T-cell (primary cell): Measurements from ENCODE around the gene BABAM2. TPM values are rescaled to one million over a fixed set of nuclear protein-coding genes. Genes with fewer than 3 reads are reported as not detected.

Source experiments
- ATAC-seq, 4 experiments: fragments of 200-7000 bp in 3 of 4; fragments of 150-1000 bp in 1 of 4; cut with Tn5 transposase; replicated peaks in 1 of 4; 1 replicate in 3 of 4; 2 replicates in 1 of 4; pipeline ENCODE4 v1.10.0; 2021; ENCODE audit warnings: moderate library complexity in 3 of 4, mild to moderate bottlenecking in 2 of 4, moderate number of reproducible peaks in 1 of 4
- CTCF ChIA-PET, 2 donors: fragments of 300-600 bp; sonication (Branson Sonifier 250); formaldehyde crosslinking; loops; one replicate each; lab custom pipeline; 2022; ENCODE audit warnings: antibody characterized with exemption in 2 of 2; lab: Charles Lee
- POLR2A ChIA-PET, 2 donors: fragments of 300-600 bp; sonication (Branson Sonifier 250); formaldehyde crosslinking; loops; one replicate each; lab custom pipeline; 2022; ENCODE audit warnings: antibody characterized with exemption in 2 of 2; lab: Charles Lee
- DNase-seq, 35 experiments: peaks; one replicate each; pipeline versions ENCODE4 v3.0.0 to v3.0.0-alpha.2; 2013 to 2023
- H3K27ac ChIP-seq: one replicate; pipeline ENCODE4 v1.5.1; 2013; ENCODE audit warnings: low read length
- H3K27me3 ChIP-seq, 2 experiments: replicated peaks in 1 of 2; 1 replicate in 1 of 2; 2 replicates in 1 of 2; pipeline versions ENCODE4 v1.6.1 to v1.7.0; 2013; ENCODE audit warnings: low read length in 1 of 2, mixed read lengths in 1 of 2; ENCODE audit not compliant: control insufficient read depth in 2 of 2, insufficient read depth in 2 of 2; ENCODE audit errors: extremely low read depth in 1 of 2
- H3K36me3 ChIP-seq, 2 donors: 1 replicate in 1 of 2; 2 replicates in 1 of 2; pipeline versions ENCODE4 v1.6.1 to v1.7.0; 2013; ENCODE audit warnings: low read length in 1 of 2; ENCODE audit not compliant: control insufficient read depth in 2 of 2, insufficient read depth in 1 of 2; ENCODE audit errors: extremely low read depth in 1 of 2
- H3K4me1 ChIP-seq, 2 experiments: 1 replicate in 1 of 2; 2 replicates in 1 of 2; pipeline versions ENCODE4 v1.6.1 to v1.7.0; 2013; ENCODE audit warnings: low read length in 2 of 2, mixed read lengths in 1 of 2; ENCODE audit not compliant: insufficient read depth in 2 of 2, control insufficient read depth in 1 of 2; ENCODE audit errors: extremely low read depth in 1 of 2
- H3K4me3 ChIP-seq, 2 donors: 1 replicate in 1 of 2; 2 replicates in 1 of 2; pipeline versions ENCODE4 v1.5.1 to v1.7.0; 2013; ENCODE audit warnings: mild to moderate bottlenecking in 2 of 2, low read length in 1 of 2, moderate library complexity in 1 of 2; ENCODE audit not compliant: control insufficient read depth in 1 of 2; ENCODE audit errors: extremely low read depth in 1 of 2
- H3K9me3 ChIP-seq: 2 replicates; pipeline ENCODE4 v1.7.0; 2013
- H3K27ac Mint-ChIP-seq, 2 donors: one replicate each; pipeline ENCODE4 v1.8.0; 2020 to 2021; ENCODE audit warnings: mild to moderate bottlenecking in 2 of 2, mixed read lengths in 2 of 2
- H3K27me3 Mint-ChIP-seq, 2 donors: one replicate each; pipeline ENCODE4 v1.8.0; 2021 to 2022; ENCODE audit warnings: mixed read lengths in 2 of 2
- H3K36me3 Mint-ChIP-seq: one replicate; pipeline ENCODE4 v1.8.0; 2021; ENCODE audit warnings: mixed read lengths
- H3K4me1 Mint-ChIP-seq, 3 donors: one replicate each; pipeline ENCODE4 v1.8.0; 2020 to 2022; ENCODE audit warnings: mixed read lengths in 3 of 3, mild to moderate bottlenecking in 1 of 3
- H3K4me3 Mint-ChIP-seq, 3 donors: one replicate each; pipeline ENCODE4 v1.8.0; 2020 to 2022; ENCODE audit warnings: mild to moderate bottlenecking in 3 of 3, mixed read lengths in 3 of 3, moderate library complexity in 3 of 3
- H3K9me3 Mint-ChIP-seq, 3 donors: one replicate each; pipeline ENCODE4 v1.8.0; 2020 to 2022; ENCODE audit warnings: mixed read lengths in 3 of 3
- WGBS: methylation state at CpG from one replicate; pipeline ENCODE4 v1.1.5; 2013; ENCODE audit warnings: missing lambda C conversion rate; ENCODE audit not compliant: insufficient coverage; 5-methylcytosine and 5-hydroxymethylcytosine counted together
- total RNA-seq, 35 experiments: library from RNA in 6 of 35; stranded (reverse) in 6 of 35; fragments of 120-200 nt in 1 of 35; gene quantifications; one replicate each; pipeline versions ENCODE4 v1.2.1 to v1.2.4 and lab custom pipeline; 2013 to 2026

Gene BABAM2
- total RNA-seq, 5 donors from 2014 or later (not counting 1 experiment from before 2014, with no cell fraction given), result 28.4 to 45.2 (median 37.4) TPM

DNA sequence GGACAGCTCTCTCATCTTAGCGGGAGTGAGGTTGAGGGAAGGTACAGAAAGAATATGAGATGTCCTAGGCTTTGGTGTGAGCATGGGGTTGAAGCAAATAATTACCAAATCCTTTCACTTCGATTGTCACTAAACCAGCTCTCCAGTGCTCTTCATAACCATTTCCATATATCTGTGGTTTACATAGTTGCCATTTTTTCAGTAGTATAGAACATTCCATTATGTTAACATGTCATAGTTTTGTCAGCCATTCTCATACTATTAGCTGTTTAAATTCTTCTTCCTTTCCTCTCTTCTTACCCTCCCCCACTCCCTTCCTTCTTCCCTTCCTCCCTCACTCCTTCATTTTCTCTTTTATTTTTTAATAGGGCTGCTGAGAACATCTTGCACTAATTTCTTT is 205.9 kb downstream of the BABAM2 start:
- Mint-ChIP-seq H3K4me1 (peaks cover 0 to 10% (median 0%) of the 10 kb centered on the region in 3 donors), H3K27ac (no peak overlapping the region), H3K36me3 (peaks cover 6% of the 10 kb centered on the region), H3K4me3 (no peak overlapping the region), H3K9me3 (no peaks in the 10 kb centered on the region), H3K27me3 (no peaks in the 10 kb centered on the region)
- no peaks in the 10 kb centered on the region for H3K27me3 ChIP-seq
- ATAC-seq, result no peak
- H3K36me3 ChIP-seq, result no peaks in the 10 kb centered on the region
- ChIA-PET POLR2A (no interaction called here), CTCF (interaction anchor here (0.6 to 1.2 kb wide), 2 partner anchors 11 to 254 kb away, joined by 3 read pairs; no protein-coding TSS in a partner anchor)
- H3K4me3 ChIP-seq, result no peak overlapping the region
- no peak for DNase-seq
- WGBS, result no CpG with 5 or more reads among the region's 2 CpGs
- H3K9me3 ChIP-seq, result no peaks in the 10 kb centered on the region
- no peaks in the 10 kb centered on the region for H3K4me1 ChIP-seq
- no peak overlapping the region for H3K27ac ChIP-seq

DNA sequence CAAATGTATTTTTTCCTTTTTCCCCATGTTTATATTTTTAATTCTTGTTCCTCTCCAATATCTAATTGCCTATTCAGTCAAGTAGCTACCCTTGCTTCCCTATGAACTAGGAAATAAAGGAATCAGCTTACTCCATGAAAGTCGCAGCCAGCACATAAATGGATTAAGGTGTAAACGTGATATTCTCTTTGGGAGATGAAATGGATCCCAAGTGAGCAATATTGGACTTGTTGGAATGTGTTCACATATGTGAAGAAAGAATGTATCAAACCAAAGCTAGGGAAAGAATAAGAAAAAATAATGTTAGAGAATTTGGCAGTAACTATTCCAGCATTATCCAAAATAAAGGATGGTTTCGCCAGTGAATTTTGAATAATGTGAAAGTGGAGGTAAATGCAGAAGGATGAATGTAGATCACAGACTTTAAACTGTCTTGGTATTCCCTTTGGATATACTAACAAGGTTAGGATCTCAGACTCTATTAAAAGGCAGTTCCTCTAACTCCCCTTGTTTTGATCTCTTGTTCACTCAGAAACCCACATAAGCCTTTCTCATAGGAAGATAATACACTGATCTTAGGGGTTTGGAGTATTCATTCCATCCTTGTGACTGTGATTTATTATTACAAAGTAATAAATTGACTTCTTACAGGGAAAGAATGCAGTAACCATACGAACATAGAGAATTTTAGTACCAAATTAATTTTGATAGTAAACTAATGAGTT is 208.1 kb downstream of the BABAM2 start:
- 57% methylated on average over 1 of the region's 4 CpGs for WGBS
- H3K4me3 Mint-ChIP-seq, result no peak overlapping the region
- ATAC-seq (no peak), DNase-seq (no peak)
- ChIA-PET POLR2A (no interaction called here), CTCF (no interaction called here)
- no peaks in the 10 kb centered on the region for H3K36me3 ChIP-seq
- peaks cover 0 to 10% (median 0%) of the 10 kb centered on the region in 3 donors for H3K4me1 Mint-ChIP-seq
- H3K27ac ChIP-seq, result no peak overlapping the region
- no peaks in the 10 kb centered on the region for H3K4me1 ChIP-seq
- H3K27me3 ChIP-seq, result no peaks in the 10 kb centered on the region
- no peaks in the 10 kb centered on the region for H3K9me3 ChIP-seq
- H3K36me3 Mint-ChIP-seq, result peaks cover 9% of the 10 kb centered on the region
- H3K27ac Mint-ChIP-seq, result no peak overlapping the region
- no peaks in the 10 kb centered on the region for H3K9me3 Mint-ChIP-seq
- H3K4me3 ChIP-seq, result no peak overlapping the region
- no peaks in the 10 kb centered on the region for H3K27me3 Mint-ChIP-seq

DNA sequence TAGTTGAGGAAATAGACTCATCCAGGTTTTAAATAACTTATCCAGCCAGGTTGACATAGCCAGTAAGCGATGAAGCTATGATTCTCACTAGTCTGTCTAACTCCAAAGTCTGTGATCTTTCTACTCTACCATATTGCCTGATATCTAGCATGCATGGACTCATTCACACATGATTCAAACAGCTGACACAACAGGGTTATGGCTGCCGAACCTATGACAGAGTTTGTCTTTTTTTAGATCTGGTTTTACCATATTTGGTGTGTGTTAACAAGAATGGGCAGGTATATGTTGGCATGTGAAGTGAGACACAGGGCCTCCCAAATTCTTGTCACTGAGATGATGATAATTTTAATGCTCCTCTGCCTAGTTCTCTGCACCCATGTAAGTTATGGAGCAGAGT is 210.6 kb downstream of the BABAM2 start:
- no peak for ATAC-seq
- Mint-ChIP-seq H3K4me3 (no peak overlapping the region), H3K9me3 (no peaks in the 10 kb centered on the region), H3K27ac (no peak overlapping the region), H3K4me1 (peaks cover 0 to 10% (median 0%) of the 10 kb centered on the region in 3 donors), H3K27me3 (no peaks in the 10 kb centered on the region), H3K36me3 (peaks cover 9% of the 10 kb centered on the region)
- Histone ChIP-seq H3K4me1 (no peaks in the 10 kb centered on the region), H3K9me3 (no peaks in the 10 kb centered on the region), H3K36me3 (no peaks in the 10 kb centered on the region), H3K4me3 (no peak overlapping the region), H3K27me3 (no peaks in the 10 kb centered on the region), H3K27ac (no peak overlapping the region)
- ChIA-PET POLR2A (interaction anchor here in 1 of 2 donors (0.5 kb wide), 1 partner anchor 531 kb away, joined by 3 read pairs; no protein-coding TSS in a partner anchor), CTCF (no interaction called here)
- DNase-seq, result no peak
- 100% methylated on average over 1 of the region's 2 CpGs for WGBS

DNA sequence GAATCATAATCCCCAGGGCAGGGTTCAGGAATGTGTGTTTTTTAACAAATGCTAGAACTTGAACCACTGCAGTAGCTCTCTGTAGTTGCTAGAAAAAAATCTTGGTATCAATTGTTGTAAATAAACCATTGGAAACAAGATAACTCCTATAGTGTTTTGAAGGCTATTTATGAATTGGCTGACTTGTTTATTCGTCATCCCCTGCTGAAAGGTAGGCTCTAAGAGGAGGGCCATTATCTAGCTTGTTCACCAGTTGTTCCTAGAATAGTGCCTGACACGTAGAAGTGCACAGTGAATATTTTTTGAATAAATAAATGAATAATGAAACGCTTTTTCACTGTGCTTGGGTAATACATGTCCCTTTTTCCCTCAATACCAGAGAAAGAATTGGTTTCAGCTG is 211.4 kb downstream of the BABAM2 start:
- H3K9me3 ChIP-seq, result no peaks in the 10 kb centered on the region
- no peak overlapping the region for H3K27ac ChIP-seq
- H3K4me3 ChIP-seq, result no peak overlapping the region
- no CpG with 5 or more reads among the region's 3 CpGs for WGBS
- H3K27me3 ChIP-seq, result no peaks in the 10 kb centered on the region
- no peak overlapping the region for H3K4me3 Mint-ChIP-seq
- no peaks in the 10 kb centered on the region for H3K27me3 Mint-ChIP-seq
- no peaks in the 10 kb centered on the region for H3K36me3 ChIP-seq
- peaks cover 0 to 7% (median 0%) of the 10 kb centered on the region in 3 donors for H3K4me1 Mint-ChIP-seq
- no peak overlapping the region for H3K27ac Mint-ChIP-seq
- POLR2A ChIA-PET, result interaction anchor here in 1 of 2 donors (0.6 to 0.7 kb wide), 3 partner anchors 31 to 90 kb away, joined by 3 to 4 read pairs (median 4); no protein-coding TSS in a partner anchor
- CTCF ChIA-PET, result no interaction called here
- DNase-seq (no peak), ATAC-seq (no peak)
- H3K36me3 Mint-ChIP-seq, result peaks cover 9% of the 10 kb centered on the region
- no peaks in the 10 kb centered on the region for H3K9me3 Mint-ChIP-seq
- H3K4me1 ChIP-seq, result no peaks in the 10 kb centered on the region

DNA sequence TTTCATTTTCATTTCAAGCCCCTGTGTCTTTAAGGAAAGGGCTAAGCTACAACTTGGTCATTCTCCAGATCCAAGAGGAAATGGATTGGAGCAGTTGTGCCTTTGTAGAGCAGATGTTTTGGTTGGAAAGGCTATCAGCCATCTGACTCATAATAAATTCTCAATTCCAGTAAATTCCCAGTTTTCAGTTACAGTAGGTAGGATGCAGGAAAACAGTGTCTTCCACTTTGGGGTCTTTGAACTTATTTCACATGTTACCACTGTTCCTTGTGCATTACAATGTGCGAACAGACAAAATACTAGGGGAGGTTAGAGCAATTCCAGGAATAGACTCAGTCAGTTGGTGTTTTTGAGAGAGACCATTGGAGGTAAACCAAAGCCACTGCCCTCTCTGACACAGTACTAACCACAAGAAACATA is 211.9 kb downstream of the BABAM2 start:
- DNase-seq, result no peak
- CTCF ChIA-PET, result interaction anchor here in 1 of 2 donors (0.7 kb wide), 1 partner anchor 254 kb away, joined by 3 read pairs; no protein-coding TSS in a partner anchor
- Histone ChIP-seq H3K36me3 (no peaks in the 10 kb centered on the region), H3K27me3 (no peaks in the 10 kb centered on the region), H3K9me3 (no peaks in the 10 kb centered on the region), H3K27ac (no peak overlapping the region), H3K4me1 (no peaks in the 10 kb centered on the region), H3K4me3 (no peak overlapping the region)
- H3K4me1 Mint-ChIP-seq, result peaks cover 0 to 5% (median 0%) of the 10 kb centered on the region in 3 donors
- POLR2A ChIA-PET, result interaction anchor here in 1 of 2 donors (0.6 kb wide), 1 partner anchor 30 kb away, joined by 4 read pairs; no protein-coding TSS in a partner anchor
- H3K27me3 Mint-ChIP-seq, result no peaks in the 10 kb centered on the region
- no peaks in the 10 kb centered on the region for H3K9me3 Mint-ChIP-seq
- no peak overlapping the region for H3K4me3 Mint-ChIP-seq
- no peak overlapping the region for H3K27ac Mint-ChIP-seq
- WGBS, result no CpG with 5 or more reads among the region's 1 CpG
- no peak for ATAC-seq
- peaks cover 9% of the 10 kb centered on the region for H3K36me3 Mint-ChIP-seq

DNA sequence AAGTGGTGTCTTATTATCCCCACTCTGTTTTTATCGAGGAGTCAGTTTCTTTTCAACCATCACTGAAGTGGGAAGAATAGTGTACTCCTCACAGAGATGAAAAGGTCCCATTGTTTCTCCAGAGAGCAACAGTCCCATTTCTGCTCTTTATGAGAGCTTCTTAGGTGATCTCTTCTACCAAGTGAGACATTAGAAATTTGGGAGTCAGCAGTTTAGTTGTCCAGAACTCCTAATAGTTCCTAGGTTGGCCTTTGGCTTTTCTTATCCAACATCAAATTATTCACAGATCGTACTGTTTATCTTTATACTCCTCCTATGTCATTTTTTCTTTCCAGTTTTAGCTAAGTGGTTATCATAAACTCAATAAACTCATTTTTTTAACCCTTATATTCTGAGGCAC is 213.1 kb downstream of the BABAM2 start:
- DNase-seq (no peak), ATAC-seq (no peak)
- H3K4me3 ChIP-seq, result no peak overlapping the region
- H3K9me3 ChIP-seq, result no peaks in the 10 kb centered on the region
- no peak overlapping the region for H3K27ac ChIP-seq
- Mint-ChIP-seq H3K27me3 (no peaks in the 10 kb centered on the region), H3K4me3 (no peak overlapping the region), H3K4me1 (peaks cover 0 to 5% (median 0%) of the 10 kb centered on the region in 3 donors), H3K9me3 (no peaks in the 10 kb centered on the region), H3K36me3 (peaks cover 9% of the 10 kb centered on the region), H3K27ac (no peak overlapping the region)
- ChIA-PET POLR2A (interaction anchor here in 1 of 2 donors (0.6 kb wide), 1 partner anchor 467 kb away, joined by 3 read pairs; no protein-coding TSS in a partner anchor), CTCF (no interaction called here)
- WGBS, result no CpG with 5 or more reads among the region's 2 CpGs
- no peaks in the 10 kb centered on the region for H3K36me3 ChIP-seq
- H3K27me3 ChIP-seq, result no peaks in the 10 kb centered on the region
- H3K4me1 ChIP-seq, result no peaks in the 10 kb centered on the region
